ENCODE data around the gene DLX2. TPM values are rescaled to one million over a fixed set of nuclear protein-coding genes. Genes with fewer than 3 reads are reported as not detected.

DLX2 gene
- total RNA-seq, 4 donors from 2014 or later, result not detected

DNA sequence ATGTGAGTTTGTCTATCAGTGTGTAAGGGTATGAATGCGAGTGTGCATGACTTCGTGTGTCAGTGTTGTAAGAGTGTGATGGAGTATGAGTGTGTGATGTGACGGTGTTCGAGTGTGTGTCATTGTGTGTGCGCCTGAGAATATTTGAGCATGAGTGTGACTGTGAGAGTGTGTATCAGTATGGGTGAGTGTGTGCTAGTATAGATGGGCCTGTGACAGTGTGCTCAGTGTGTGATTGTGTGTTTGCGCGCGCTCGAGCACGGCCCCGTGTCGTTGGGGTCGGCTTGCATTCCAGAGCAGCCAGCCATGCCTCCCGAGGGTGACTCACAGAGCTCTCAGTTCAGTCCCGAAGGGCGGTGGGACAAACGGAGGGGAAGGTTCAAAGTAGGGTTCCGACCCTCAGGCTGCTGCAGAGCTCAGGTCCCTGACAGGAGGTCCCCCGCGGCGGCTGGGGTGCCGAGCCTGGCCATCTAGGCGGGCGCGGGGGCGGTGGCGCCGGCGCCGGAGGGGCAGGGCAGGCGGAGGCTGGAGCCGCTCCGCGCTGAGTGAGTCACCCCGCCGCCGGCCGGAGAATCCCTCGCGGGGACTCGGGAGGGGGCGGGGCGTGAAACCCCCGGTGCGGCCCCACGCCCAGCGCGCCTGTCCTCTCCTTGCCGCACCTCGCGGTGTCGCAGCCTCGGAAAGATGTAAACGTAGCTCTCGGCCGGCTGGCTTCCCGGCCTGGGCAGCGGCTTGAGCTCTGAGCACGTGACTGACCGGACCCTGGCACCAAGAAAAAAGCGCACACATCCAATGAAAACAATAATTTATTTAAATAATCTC is 3.8 kb downstream of the DLX2 start:
- Histone ChIP-seq H3K9me3 (no peaks in the 10 kb centered on the region), H3K36me3 (no peaks in the 10 kb centered on the region), H3K27ac (no peak overlapping the region), H3K4me1 (peaks cover 35 to 71% of the 10 kb centered on the region in 2 donors), H3K4me3 (peak overlapping the region; percentile 19 to 48 (median 30)), H3K27me3 (peaks cover 97 to 100% (median 100%) of the 10 kb centered on the region in 3 donors)
- TF ChIP-seq, protein P1, sequence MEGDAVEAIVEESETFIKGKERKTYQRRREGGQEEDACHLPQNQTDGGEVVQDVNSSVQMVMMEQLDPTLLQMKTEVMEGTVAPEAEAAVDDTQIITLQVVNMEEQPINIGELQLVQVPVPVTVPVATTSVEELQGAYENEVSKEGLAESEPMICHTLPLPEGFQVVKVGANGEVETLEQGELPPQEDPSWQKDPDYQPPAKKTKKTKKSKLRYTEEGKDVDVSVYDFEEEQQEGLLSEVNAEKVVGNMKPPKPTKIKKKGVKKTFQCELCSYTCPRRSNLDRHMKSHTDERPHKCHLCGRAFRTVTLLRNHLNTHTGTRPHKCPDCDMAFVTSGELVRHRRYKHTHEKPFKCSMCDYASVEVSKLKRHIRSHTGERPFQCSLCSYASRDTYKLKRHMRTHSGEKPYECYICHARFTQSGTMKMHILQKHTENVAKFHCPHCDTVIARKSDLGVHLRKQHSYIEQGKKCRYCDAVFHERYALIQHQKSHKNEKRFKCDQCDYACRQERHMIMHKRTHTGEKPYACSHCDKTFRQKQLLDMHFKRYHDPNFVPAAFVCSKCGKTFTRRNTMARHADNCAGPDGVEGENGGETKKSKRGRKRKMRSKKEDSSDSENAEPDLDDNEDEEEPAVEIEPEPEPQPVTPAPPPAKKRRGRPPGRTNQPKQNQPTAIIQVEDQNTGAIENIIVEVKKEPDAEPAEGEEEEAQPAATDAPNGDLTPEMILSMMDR (IDR thresholded peaks at IDR 0.05 in 4 of 5, conservative IDR thresholded peaks at IDR 0.05 in 1 of 5), result no peak
- TF ChIP-seq POLR2A (IDR thresholded peaks at IDR 0.05), result no peak
- no peak for ATAC-seq
- DNase-seq, result no peak
- in situ Hi-C loops (cut with MboI; ENCODE audit: low sequenced_read_pairs in 4 of 4), result loop anchor here in 1 of 4 donors (25.0 kb wide), 1 partner anchor 287 kb away; no protein-coding TSS in a partner anchor
- intact Hi-C loops (cut with DNase I; ENCODE audit: low total_unique reads), result loop anchor here (5.0 kb wide), 1 partner anchor 102 kb away; the partner anchor contains the start of gene METAP1D

DNA sequence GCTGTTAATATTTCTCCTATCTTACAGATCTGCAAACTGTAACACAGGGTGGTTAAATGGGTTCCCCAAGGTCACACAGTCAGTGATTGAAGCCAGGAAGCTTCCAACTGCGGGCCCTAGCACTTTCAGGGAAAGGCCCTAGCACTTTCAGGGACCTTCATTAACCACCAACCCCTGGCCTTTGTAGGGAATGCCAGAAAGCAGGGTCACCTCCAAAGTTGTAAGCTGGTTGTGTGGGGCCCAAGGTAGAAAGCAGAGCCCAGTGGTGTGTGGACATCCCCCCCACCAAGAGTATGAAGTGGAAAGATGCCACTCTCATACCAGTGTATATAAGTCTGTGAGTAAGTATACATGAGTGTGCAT is 4.4 kb downstream of the DLX2 start:
- Histone ChIP-seq H3K9me3 (no peaks in the 10 kb centered on the region), H3K4me3 (no peak overlapping the region), H3K36me3 (no peaks in the 10 kb centered on the region), H3K27me3 (peaks cover 97 to 100% (median 100%) of the 10 kb centered on the region in 3 donors), H3K4me1 (peaks cover 35 to 74% of the 10 kb centered on the region in 2 donors), H3K27ac (no peak overlapping the region)
- TF ChIP-seq, protein P1 (IDR thresholded peaks at IDR 0.05 in 4 of 5, conservative IDR thresholded peaks at IDR 0.05 in 1 of 5), result no peak
- TF ChIP-seq POLR2A (IDR thresholded peaks at IDR 0.05), result no peak
- in situ Hi-C loops (cut with MboI; ENCODE audit: low sequenced_read_pairs in 4 of 4), result loop anchor here in 1 of 4 donors (25.0 kb wide), 1 partner anchor 286 kb away; no protein-coding TSS in a partner anchor
- intact Hi-C loops (cut with DNase I; ENCODE audit: low total_unique reads), result loop anchor here (5.0 kb wide), 1 partner anchor 101 kb away; the partner anchor contains the start of gene METAP1D
- ATAC-seq, result no peak
- DNase-seq, result no peak

- Histone ChIP-seq H3K27me3 (peaks cover 97 to 100% (median 100%) of the 10 kb centered on the region in 3 donors), H3K27ac (no peak overlapping the region), H3K4me1 (peaks cover 35 to 70% of the 10 kb centered on the region in 2 donors), H3K9me3 (no peaks in the 10 kb centered on the region), H3K36me3 (no peaks in the 10 kb centered on the region), H3K4me3 (no peak overlapping the region)
- intact Hi-C loops (cut with DNase I; ENCODE audit: low total_unique reads), result loop anchor here (5.0 kb wide), 1 partner anchor 100 kb away; the partner anchor contains the start of gene METAP1D
- in situ Hi-C loops (cut with MboI; ENCODE audit: low sequenced_read_pairs in 4 of 4), result loop anchor here in 1 of 4 donors (25.0 kb wide), 1 partner anchor 285 kb away; no protein-coding TSS in a partner anchor
- ATAC-seq (no peak), DNase-seq (no peak)
- TF ChIP-seq POLR2A (IDR thresholded peaks at IDR 0.05), result no peak
- TF ChIP-seq, protein P1 (IDR thresholded peaks at IDR 0.05 in 4 of 5, conservative IDR thresholded peaks at IDR 0.05 in 1 of 5), result no peak
Measured at GRCh38 chr2:172097557-172098131, 5.1 kb downstream of the DLX2 start.

DNA sequence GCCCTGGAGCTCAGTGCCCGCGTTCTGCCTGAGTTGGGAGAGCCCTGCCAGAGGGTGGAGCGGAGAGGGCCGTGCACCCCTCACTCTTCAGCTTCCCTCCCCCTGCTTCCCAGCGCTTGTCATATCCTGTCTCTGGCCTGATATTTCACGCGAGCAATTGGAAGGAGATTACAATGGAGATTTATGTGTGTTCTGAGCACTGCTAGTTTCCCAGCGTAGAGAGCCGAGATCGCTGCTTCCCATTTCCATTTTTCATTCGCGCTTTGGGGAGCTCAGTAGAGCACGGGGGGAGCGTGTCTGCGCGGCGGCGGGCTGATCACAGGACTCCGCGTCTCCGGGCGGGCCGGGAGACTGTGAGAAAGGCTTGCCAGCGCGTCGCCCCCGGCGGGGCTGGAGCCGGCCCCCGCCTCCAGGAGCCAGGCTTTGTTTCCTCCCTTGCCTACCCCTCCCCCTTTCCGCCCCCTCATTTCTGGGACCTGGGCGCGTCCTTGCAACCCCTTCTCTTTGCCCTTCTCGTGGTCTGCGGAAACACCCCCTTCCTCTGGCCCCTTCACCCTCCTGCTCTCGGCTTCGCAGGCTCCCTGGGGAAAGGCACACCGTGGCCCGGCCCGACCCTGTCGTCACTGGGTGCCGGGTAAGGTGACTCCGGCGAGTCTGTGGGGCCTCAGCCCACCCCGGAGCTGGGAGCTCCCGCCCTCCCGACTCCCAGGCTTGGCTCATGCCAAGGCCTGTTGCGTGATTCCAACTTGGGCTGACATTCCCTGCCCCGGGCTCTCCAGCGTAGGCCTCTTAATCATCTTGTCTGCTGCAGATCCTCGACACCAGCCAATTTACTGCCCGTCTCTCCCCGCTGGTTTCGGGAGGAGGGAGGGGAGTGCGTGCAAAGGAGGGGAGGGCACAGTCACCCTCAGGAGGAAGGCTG is 5.8 kb downstream of the DLX2 start:
- intact Hi-C loops (cut with DNase I; ENCODE audit: low total_unique reads) (loop anchor here (5.0 kb wide), 1 partner anchor 100 kb away; the partner anchor contains the start of gene METAP1D), in situ Hi-C loops (cut with MboI; ENCODE audit: low sequenced_read_pairs in 4 of 4) (loop anchor here in 1 of 4 donors (25.0 kb wide), 1 partner anchor 285 kb away; no protein-coding TSS in a partner anchor)
- peak in 1 of 2 donors; percentile 27 for ATAC-seq
- H3K4me3 ChIP-seq, result peak overlapping the region; percentile 9 to 71 (median 41)
- DNase-seq, result no peak
- H3K36me3 ChIP-seq, result no peaks in the 10 kb centered on the region
- no peak overlapping the region for H3K27ac ChIP-seq
- H3K27me3 ChIP-seq, result peaks cover 97 to 100% (median 100%) of the 10 kb centered on the region in 3 donors
- no peaks in the 10 kb centered on the region for H3K9me3 ChIP-seq
- peaks cover 35 to 62% of the 10 kb centered on the region in 2 donors for H3K4me1 ChIP-seq
- TF ChIP-seq, protein P1 (IDR thresholded peaks at IDR 0.05 in 4 of 5, conservative IDR thresholded peaks at IDR 0.05 in 1 of 5), result no peak
- TF ChIP-seq POLR2A (IDR thresholded peaks at IDR 0.05), result no peak

Measured in gastrocnemius medialis (tissue), 4 donors.